IMR-90 (cell line): ENCODE data around the gene SPACDR. TPM values are rescaled to one million over a fixed set of nuclear protein-coding genes. Genes with fewer than 3 reads are reported as not detected.

ENCODE experiments used
- ATAC-seq: fragments of 200-7000 bp; cut with Tn5 transposase; 2 replicates; pipeline ENCODE4 v1.9.1; 2020; ENCODE audit warnings: low read depth, mild to moderate bottlenecking, moderate library complexity
- BruUV-seq: library from RNA; stranded (reverse); fragments of 400-500 nt; replicated peaks from 2 replicates; lab custom pipeline; 2021; lab: Mats Ljungman, UMichigan
- CTCF ChIA-PET: fragments of 300-600 bp; formaldehyde crosslinking; extraction: SDS; loops from one replicate; lab custom pipeline; 2021; ENCODE audit warnings: antibody characterized with exemption; lab: Yijun Ruan, JAX
- POLR2A ChIA-PET: fragments of 300-600 bp; sonication (Branson Sonifier 250); formaldehyde crosslinking; loops from one replicate; lab custom pipeline; 2022; ENCODE audit warnings: antibody characterized with exemption; ENCODE audit not compliant: unreplicated experiment; lab: Charles Lee
- DNase-seq: peaks from one replicate; pipeline ENCODE4 v3.0.0; 2013
- H2AFZ ChIP-seq: replicated peaks from 2 replicates; pipeline ENCODE3; 2013; ENCODE audit warnings: low read length, mild to moderate bottlenecking; ENCODE audit not compliant: poor library complexity
- H2AK5ac ChIP-seq: 2 replicates; pipeline ENCODE4 v1.6.1; 2013; ENCODE audit warnings: low read depth, low read length, inconsistent platforms
- H2AK9ac ChIP-seq: replicated peaks from 2 replicates; pipeline ENCODE3; 2013; ENCODE audit warnings: mild to moderate bottlenecking, low read depth, low read length, moderate library complexity; ENCODE audit not compliant: poor library complexity
- H2BK120ac ChIP-seq: 2 replicates; pipeline ENCODE4 v1.6.1; 2013; ENCODE audit warnings: low read depth, low read length, inconsistent platforms
- H2BK15ac ChIP-seq: 3 replicates; pipeline ENCODE4 v1.6.1; 2013; ENCODE audit warnings: low read depth, low read length, inconsistent platforms
- H2BK20ac ChIP-seq: 2 replicates; pipeline ENCODE4 v1.6.1; 2013; ENCODE audit warnings: low read depth, mild to moderate bottlenecking, inconsistent platforms, low read length, moderate library complexity
- H2BK5ac ChIP-seq: 2 replicates; pipeline ENCODE4 v1.6.1; 2013; ENCODE audit warnings: mild to moderate bottlenecking, low read depth, low read length, inconsistent platforms; ENCODE audit not compliant: poor library complexity, severe bottlenecking
- H3K14ac ChIP-seq: replicated peaks from 2 replicates; pipeline ENCODE4 v1.6.1; 2013; ENCODE audit warnings: low read depth, low read length, inconsistent platforms
- H3K18ac ChIP-seq: 2 replicates; pipeline ENCODE4 v1.6.1; 2013; ENCODE audit warnings: low read depth, low read length, control low read depth
- H3K23ac ChIP-seq: 2 replicates; pipeline ENCODE4 v1.6.1; 2013; ENCODE audit warnings: low read depth, low read length, inconsistent platforms
- H3K27ac ChIP-seq: 2 replicates; pipeline ENCODE4 v1.5.1; 2013; ENCODE audit warnings: mild to moderate bottlenecking, control low read depth, low read length; ENCODE audit not compliant: insufficient read depth
- H3K27me3 ChIP-seq: 2 replicates; pipeline ENCODE4 v1.6.1; 2013; ENCODE audit warnings: low read length; ENCODE audit not compliant: control insufficient read depth, insufficient read depth
- H3K36me3 ChIP-seq: 2 replicates; pipeline ENCODE4 v1.6.1; 2013; ENCODE audit warnings: low read length, mixed read lengths; ENCODE audit not compliant: control insufficient read depth, insufficient read depth
- H3K4ac ChIP-seq: 2 replicates; pipeline ENCODE4 v1.6.1; 2013; ENCODE audit warnings: low read depth, low read length, inconsistent platforms
- H3K4me1 ChIP-seq: 2 replicates; pipeline ENCODE4 v1.6.1; 2013; ENCODE audit warnings: low read length, mixed read lengths; ENCODE audit not compliant: control insufficient read depth, insufficient read depth
- H3K4me2 ChIP-seq: 2 replicates; pipeline ENCODE4 v1.6.1; 2013; ENCODE audit warnings: low read depth, mild to moderate bottlenecking, control low read depth, low read length, moderate library complexity
- H3K4me3 ChIP-seq: 2 replicates; pipeline ENCODE4 v1.5.1; 2013; ENCODE audit warnings: low read depth, mild to moderate bottlenecking, control low read depth, low read length, moderate library complexity; ENCODE audit not compliant: insufficient read depth
- H3K56ac ChIP-seq: 2 replicates; pipeline ENCODE4 v1.6.1; 2013; ENCODE audit warnings: low read length, inconsistent platforms; ENCODE audit not compliant: insufficient read depth; ENCODE audit errors: extremely low read depth
- H3K79me1 ChIP-seq, 2 experiments: 2 replicates each; pipeline ENCODE4 v1.6.1; 2013; ENCODE audit warnings: low read length in 2 of 2, inconsistent platforms in 1 of 2, low read depth in 1 of 2
- H3K9ac ChIP-seq: 2 replicates; pipeline ENCODE4 v1.6.1; 2013; ENCODE audit warnings: low read depth, low read length, control low read depth
- H3K9me1 ChIP-seq: 2 replicates; pipeline ENCODE4 v1.6.1; 2013; ENCODE audit warnings: low read length, inconsistent platforms; ENCODE audit not compliant: insufficient read depth
- H3K9me3 ChIP-seq: 2 replicates; pipeline ENCODE4 v1.6.1; 2013; ENCODE audit warnings: low read length; ENCODE audit not compliant: control insufficient read depth, insufficient read depth
- H4K20me1 ChIP-seq: 2 replicates; pipeline ENCODE4 v1.6.1; 2013; ENCODE audit warnings: low read length, inconsistent platforms; ENCODE audit not compliant: insufficient read depth
- H4K5ac ChIP-seq: 2 replicates; pipeline ENCODE4 v1.6.1; 2013; ENCODE audit warnings: mild to moderate bottlenecking, low read depth, low read length, control low read depth
- H4K8ac ChIP-seq, 2 experiments: 2 replicates each; pipeline ENCODE4 v1.6.1; 2013; ENCODE audit warnings: low read depth in 2 of 2, low read length in 2 of 2, control low read depth in 1 of 2, inconsistent platforms in 1 of 2
- H4K91ac ChIP-seq: 2 replicates; pipeline ENCODE4 v1.6.1; 2013; ENCODE audit warnings: low read depth, low read length, inconsistent platforms; ENCODE audit not compliant: insufficient read depth
- BHLHE40 ChIP-seq: fragments of 150-350 bp; IDR thresholded peaks from 2 replicates; pipeline ENCODE4 v1.6.1; 2016; ENCODE audit warnings: mild to moderate bottlenecking, low read depth, low read length
- CEBPB ChIP-seq: IDR thresholded peaks from 2 replicates; pipeline ENCODE4 v1.6.1; 2012; ENCODE audit warnings: low read depth, low read length, improper control_type of control experiment
- CHD1 ChIP-seq: IDR thresholded peaks from 2 replicates; pipeline ENCODE4 v1.6.1; 2012; ENCODE audit warnings: low read depth, low read length, improper control_type of control experiment
- CTCF ChIP-seq: conservative IDR thresholded peaks from 2 replicates; pipeline ENCODE4 v1.5.1; 2012; ENCODE audit warnings: mild to moderate bottlenecking, low read depth, low read length, improper control_type of control experiment
- ELK1 ChIP-seq: fragments of 150-350 bp; IDR thresholded peaks from 2 replicates; pipeline ENCODE4 v1.6.1; 2016; ENCODE audit warnings: low read depth, mild to moderate bottlenecking, low read length, moderate library complexity, borderline replicate concordance
- FOS ChIP-seq: fragments of 150-350 bp; IDR thresholded peaks from 2 replicates; pipeline ENCODE4 v1.6.1; 2016; ENCODE audit warnings: low read depth, low read length
- MAZ ChIP-seq: IDR thresholded peaks from 2 replicates; pipeline ENCODE4 v1.6.1; 2012; ENCODE audit warnings: low read depth, mild to moderate bottlenecking, low read length, improper control_type of control experiment, moderate library complexity, borderline replicate concordance
- MXI1 ChIP-seq: IDR thresholded peaks from 2 replicates; pipeline ENCODE4 v1.6.1; 2012; ENCODE audit warnings: low read depth, mild to moderate bottlenecking, low read length, moderate library complexity, borderline replicate concordance
- NFE2L2 ChIP-seq: fragments of 150-350 bp; IDR thresholded peaks from 2 replicates; pipeline ENCODE4 v1.6.1; 2016; ENCODE audit warnings: low read depth, mild to moderate bottlenecking, low read length
- POLR2A ChIP-seq: IDR thresholded peaks from 2 replicates; pipeline ENCODE4 v1.6.1; 2012; ENCODE audit warnings: mild to moderate bottlenecking, low read depth, low read length
- RAD21 ChIP-seq: IDR thresholded peaks from 2 replicates; pipeline ENCODE4 v1.6.1; 2012; ENCODE audit warnings: low read length, improper control_type of control experiment
- RCOR1 ChIP-seq: IDR thresholded peaks from 2 replicates; pipeline ENCODE4 v1.6.1; 2012; ENCODE audit warnings: mild to moderate bottlenecking, low read length, improper control_type of control experiment; ENCODE audit not compliant: insufficient replicate concordance
- RFX5 ChIP-seq: IDR thresholded peaks from 2 replicates; pipeline ENCODE4 v1.8.0; 2012; ENCODE audit warnings: low read depth, mild to moderate bottlenecking, low read length, moderate library complexity
- SMC3 ChIP-seq: fragments of 150-350 bp; IDR thresholded peaks from 2 replicates; pipeline ENCODE4 v1.6.1; 2016; ENCODE audit warnings: low read depth, mild to moderate bottlenecking, antibody characterized with exemption, low read length, moderate library complexity
- USF2 ChIP-seq: fragments of 150-350 bp; IDR thresholded peaks from 2 replicates; pipeline ENCODE4 v1.6.1; 2017; ENCODE audit warnings: mild to moderate bottlenecking, antibody characterized with exemption, low read length, low read depth
- WGBS, 2 experiments: methylation state at CpG; one replicate each; pipeline versions ENCODE4 v1.1.5 to v1.1.7; 2013; ENCODE audit warnings: missing lambda C conversion rate in 2 of 2; ENCODE audit not compliant: insufficient read length in 1 of 2; ENCODE audit errors: extremely low coverage in 2 of 2; 5-methylcytosine and 5-hydroxymethylcytosine counted together
- dilution Hi-C: fragments of 300-500 bp; cut with HindIII; formaldehyde crosslinking; loops from one replicate; pipeline ENCODE4 v1.14.3; 2018; ENCODE audit warnings: low sequenced_read_pairs; ENCODE audit not compliant: unreplicated experiment
- in situ Hi-C: fragments of 300-500 bp; cut with MboI; formaldehyde crosslinking; loops from 3 replicates; pipeline ENCODE4 v1.14.3; 2019; ENCODE audit warnings: low sequenced_read_pairs, inconsistent platforms, mixed read lengths
- intact Hi-C: fragments of 100-400 bp; cut with micrococcal nuclease; formaldehyde crosslinking; loops from 2 replicates; pipeline ENCODE4 v1.10.0; 2022
- polyA plus RNA-seq, 3 experiments: library from polyadenylated mRNA; depleted of rRNA; stranded (reverse); fragments of >200 nt; gene quantifications; 2 replicates each; pipeline ENCODE4 v1.2.3, GENCODE V29; 2012; ENCODE audit warnings: low replicate concordance in 1 of 3
- total RNA-seq: library from RNA; depleted of rRNA; stranded (reverse); fragments of >200 nt; gene quantifications from 2 replicates; pipeline ENCODE4 v1.2.3, GENCODE V29; 2012

Gene SPACDR
- total and polyA plus RNA-seq, 2 of the 4 experiments (the other 2 are of a cell fraction): 0.54 to 2.1 TPM

GRCh38 chr7:100504887-100505611, 41.0 kb upstream of the SPACDR start:
- Histone ChIP-seq H3K27me3 (peaks cover 2% of the 10 kb centered on the region), H4K91ac (no peak overlapping the region), H3K36me3 (no peaks in the 10 kb centered on the region), H4K8ac (no peak overlapping the region), H3K14ac (no peak overlapping the region), H2AFZ (no peak overlapping the region), H3K4me3 (no peak overlapping the region), H2BK15ac (no peak overlapping the region; the same call in 2 of the 3 replicates), H3K9me3 (no peaks in the 10 kb centered on the region), H3K4ac (no peak overlapping the region), H3K4me2 (no peak overlapping the region), H3K23ac (no peak overlapping the region), H2BK120ac (no peak overlapping the region), H3K18ac (no peak overlapping the region), H2AK9ac (no peak overlapping the region), H3K27ac (no peak overlapping the region), H3K56ac (no peak overlapping the region), H3K9me1 (peaks cover 9% of the 10 kb centered on the region; the same call in 1 of the 2 replicates), H4K20me1 (no peaks in the 10 kb centered on the region), H2BK5ac (no peak overlapping the region), H3K4me1 (peaks cover 3% of the 10 kb centered on the region; the same call in 1 of the 2 replicates), H2BK20ac (0 out of 2 replicates have a peak overlapping the region, but pooled peaks have one; percentile 14), H2AK5ac (no peak overlapping the region; the same call in 1 of the 2 replicates), H4K5ac (no peak overlapping the region), H3K9ac (no peak overlapping the region), H3K79me1 (no peaks in the 10 kb centered on the region)
- ChIA-PET CTCF (no interaction called here), POLR2A (no interaction called here)
- dilution Hi-C loops: no loop called here
- in situ Hi-C loops: no loop called here
- ATAC-seq: no peak
- intact Hi-C loops: no loop called here
- no TSS peak for BruUV-seq
- no peak for DNase-seq
- 90% methylated on average over 2 of the region's 9 CpGs; no CpG with 5 or more reads in 1 of the 2 experiments for WGBS, 2 experiments
- TF ChIP-seq FOS: no peak
- TF ChIP-seq RFX5: no peak
- TF ChIP-seq RAD21: no peak
- TF ChIP-seq RCOR1: no peak
- TF ChIP-seq CTCF: no peak
- no peak for TF ChIP-seq NFE2L2
- TF ChIP-seq MXI1: no peak
- no peak for TF ChIP-seq CEBPB
- no peak for TF ChIP-seq SMC3
- TF ChIP-seq USF2: no peak
- no peak for TF ChIP-seq ELK1
- no peak for TF ChIP-seq POLR2A
- no peak for TF ChIP-seq BHLHE40
- no peak for TF ChIP-seq MAZ
- TF ChIP-seq CHD1: no peak
